IMR-90 (cell line): Measurements from ENCODE around the gene GPR152. TPM values are rescaled to one million over a fixed set of nuclear protein-coding genes. Genes with fewer than 3 reads are reported as not detected.

ENCODE experiments used
- ATAC-seq: fragments of 200-7000 bp; cut with Tn5 transposase; 2 replicates; pipeline ENCODE4 v1.9.1; 2020; ENCODE audit warnings: low read depth, mild to moderate bottlenecking, moderate library complexity
- BruUV-seq: library from RNA; stranded (reverse); fragments of 400-500 nt; replicated peaks from 2 replicates; lab custom pipeline; 2021; lab: Mats Ljungman, UMichigan
- CTCF ChIA-PET: fragments of 300-600 bp; formaldehyde crosslinking; extraction: SDS; loops from one replicate; lab custom pipeline; 2021; ENCODE audit warnings: antibody characterized with exemption; lab: Yijun Ruan, JAX
- POLR2A ChIA-PET: fragments of 300-600 bp; sonication (Branson Sonifier 250); formaldehyde crosslinking; loops from one replicate; lab custom pipeline; 2022; ENCODE audit warnings: antibody characterized with exemption; ENCODE audit not compliant: unreplicated experiment; lab: Charles Lee
- DNase-seq: peaks from one replicate; pipeline ENCODE4 v3.0.0; 2013
- H2AFZ ChIP-seq: replicated peaks from 2 replicates; pipeline ENCODE3; 2013; ENCODE audit warnings: low read length, mild to moderate bottlenecking; ENCODE audit not compliant: poor library complexity
- H2AK5ac ChIP-seq: 2 replicates; pipeline ENCODE4 v1.6.1; 2013; ENCODE audit warnings: low read depth, low read length, inconsistent platforms
- H2AK9ac ChIP-seq: replicated peaks from 2 replicates; pipeline ENCODE3; 2013; ENCODE audit warnings: mild to moderate bottlenecking, low read depth, low read length, moderate library complexity; ENCODE audit not compliant: poor library complexity
- H2BK120ac ChIP-seq: 2 replicates; pipeline ENCODE4 v1.6.1; 2013; ENCODE audit warnings: low read depth, low read length, inconsistent platforms
- H2BK15ac ChIP-seq: 3 replicates; pipeline ENCODE4 v1.6.1; 2013; ENCODE audit warnings: low read depth, low read length, inconsistent platforms
- H2BK20ac ChIP-seq: 2 replicates; pipeline ENCODE4 v1.6.1; 2013; ENCODE audit warnings: low read depth, mild to moderate bottlenecking, inconsistent platforms, low read length, moderate library complexity
- H2BK5ac ChIP-seq: 2 replicates; pipeline ENCODE4 v1.6.1; 2013; ENCODE audit warnings: mild to moderate bottlenecking, low read depth, low read length, inconsistent platforms; ENCODE audit not compliant: poor library complexity, severe bottlenecking
- H3K14ac ChIP-seq: replicated peaks from 2 replicates; pipeline ENCODE4 v1.6.1; 2013; ENCODE audit warnings: low read depth, low read length, inconsistent platforms
- H3K18ac ChIP-seq: 2 replicates; pipeline ENCODE4 v1.6.1; 2013; ENCODE audit warnings: low read depth, low read length, control low read depth
- H3K23ac ChIP-seq: 2 replicates; pipeline ENCODE4 v1.6.1; 2013; ENCODE audit warnings: low read depth, low read length, inconsistent platforms
- H3K27ac ChIP-seq: 2 replicates; pipeline ENCODE4 v1.5.1; 2013; ENCODE audit warnings: mild to moderate bottlenecking, control low read depth, low read length; ENCODE audit not compliant: insufficient read depth
- H3K27me3 ChIP-seq: 2 replicates; pipeline ENCODE4 v1.6.1; 2013; ENCODE audit warnings: low read length; ENCODE audit not compliant: control insufficient read depth, insufficient read depth
- H3K36me3 ChIP-seq: 2 replicates; pipeline ENCODE4 v1.6.1; 2013; ENCODE audit warnings: low read length, mixed read lengths; ENCODE audit not compliant: control insufficient read depth, insufficient read depth
- H3K4ac ChIP-seq: 2 replicates; pipeline ENCODE4 v1.6.1; 2013; ENCODE audit warnings: low read depth, low read length, inconsistent platforms
- H3K4me1 ChIP-seq: 2 replicates; pipeline ENCODE4 v1.6.1; 2013; ENCODE audit warnings: low read length, mixed read lengths; ENCODE audit not compliant: control insufficient read depth, insufficient read depth
- H3K4me2 ChIP-seq: 2 replicates; pipeline ENCODE4 v1.6.1; 2013; ENCODE audit warnings: low read depth, mild to moderate bottlenecking, control low read depth, low read length, moderate library complexity
- H3K4me3 ChIP-seq: 2 replicates; pipeline ENCODE4 v1.5.1; 2013; ENCODE audit warnings: low read depth, mild to moderate bottlenecking, control low read depth, low read length, moderate library complexity; ENCODE audit not compliant: insufficient read depth
- H3K56ac ChIP-seq: 2 replicates; pipeline ENCODE4 v1.6.1; 2013; ENCODE audit warnings: low read length, inconsistent platforms; ENCODE audit not compliant: insufficient read depth; ENCODE audit errors: extremely low read depth
- H3K79me1 ChIP-seq, 2 experiments: 2 replicates each; pipeline ENCODE4 v1.6.1; 2013; ENCODE audit warnings: low read length in 2 of 2, inconsistent platforms in 1 of 2, low read depth in 1 of 2
- H3K9ac ChIP-seq: 2 replicates; pipeline ENCODE4 v1.6.1; 2013; ENCODE audit warnings: low read depth, low read length, control low read depth
- H3K9me1 ChIP-seq: 2 replicates; pipeline ENCODE4 v1.6.1; 2013; ENCODE audit warnings: low read length, inconsistent platforms; ENCODE audit not compliant: insufficient read depth
- H3K9me3 ChIP-seq: 2 replicates; pipeline ENCODE4 v1.6.1; 2013; ENCODE audit warnings: low read length; ENCODE audit not compliant: control insufficient read depth, insufficient read depth
- H4K20me1 ChIP-seq: 2 replicates; pipeline ENCODE4 v1.6.1; 2013; ENCODE audit warnings: low read length, inconsistent platforms; ENCODE audit not compliant: insufficient read depth
- H4K5ac ChIP-seq: 2 replicates; pipeline ENCODE4 v1.6.1; 2013; ENCODE audit warnings: mild to moderate bottlenecking, low read depth, low read length, control low read depth
- H4K8ac ChIP-seq, 2 experiments: 2 replicates each; pipeline ENCODE4 v1.6.1; 2013; ENCODE audit warnings: low read depth in 2 of 2, low read length in 2 of 2, control low read depth in 1 of 2, inconsistent platforms in 1 of 2
- H4K91ac ChIP-seq: 2 replicates; pipeline ENCODE4 v1.6.1; 2013; ENCODE audit warnings: low read depth, low read length, inconsistent platforms; ENCODE audit not compliant: insufficient read depth
- BHLHE40 ChIP-seq: fragments of 150-350 bp; IDR thresholded peaks from 2 replicates; pipeline ENCODE4 v1.6.1; 2016; ENCODE audit warnings: mild to moderate bottlenecking, low read depth, low read length
- CEBPB ChIP-seq: IDR thresholded peaks from 2 replicates; pipeline ENCODE4 v1.6.1; 2012; ENCODE audit warnings: low read depth, low read length, improper control_type of control experiment
- FOS ChIP-seq: fragments of 150-350 bp; IDR thresholded peaks from 2 replicates; pipeline ENCODE4 v1.6.1; 2016; ENCODE audit warnings: low read depth, low read length
- MAFK ChIP-seq: IDR thresholded peaks from 2 replicates; pipeline ENCODE4 v1.6.1; 2012; ENCODE audit warnings: low read depth, low read length, improper control_type of control experiment
- MXI1 ChIP-seq: IDR thresholded peaks from 2 replicates; pipeline ENCODE4 v1.6.1; 2012; ENCODE audit warnings: low read depth, mild to moderate bottlenecking, low read length, moderate library complexity, borderline replicate concordance
- RFX5 ChIP-seq: IDR thresholded peaks from 2 replicates; pipeline ENCODE4 v1.8.0; 2012; ENCODE audit warnings: low read depth, mild to moderate bottlenecking, low read length, moderate library complexity
- SMC3 ChIP-seq: fragments of 150-350 bp; IDR thresholded peaks from 2 replicates; pipeline ENCODE4 v1.6.1; 2016; ENCODE audit warnings: low read depth, mild to moderate bottlenecking, antibody characterized with exemption, low read length, moderate library complexity
- WGBS, 2 experiments: methylation state at CpG; one replicate each; pipeline versions ENCODE4 v1.1.5 to v1.1.7; 2013; ENCODE audit warnings: missing lambda C conversion rate in 2 of 2; ENCODE audit not compliant: insufficient read length in 1 of 2; ENCODE audit errors: extremely low coverage in 2 of 2; 5-methylcytosine and 5-hydroxymethylcytosine counted together
- dilution Hi-C: fragments of 300-500 bp; cut with HindIII; formaldehyde crosslinking; loops from one replicate; pipeline ENCODE4 v1.14.3; 2018; ENCODE audit warnings: low sequenced_read_pairs; ENCODE audit not compliant: unreplicated experiment
- in situ Hi-C: fragments of 300-500 bp; cut with MboI; formaldehyde crosslinking; loops from 3 replicates; pipeline ENCODE4 v1.14.3; 2019; ENCODE audit warnings: low sequenced_read_pairs, inconsistent platforms, mixed read lengths
- intact Hi-C: fragments of 100-400 bp; cut with micrococcal nuclease; formaldehyde crosslinking; loops from 2 replicates; pipeline ENCODE4 v1.10.0; 2022
- polyA plus RNA-seq, 3 experiments: library from polyadenylated mRNA; depleted of rRNA; stranded (reverse); fragments of >200 nt; gene quantifications; 2 replicates each; pipeline ENCODE4 v1.2.3, GENCODE V29; 2012; ENCODE audit warnings: low replicate concordance in 1 of 3
- total RNA-seq: library from RNA; depleted of rRNA; stranded (reverse); fragments of >200 nt; gene quantifications from 2 replicates; pipeline ENCODE4 v1.2.3, GENCODE V29; 2012
- TF ChIP-seq, protein P1 (sequence below): fragments of 150-350 bp; IDR thresholded peaks from 2 replicates; pipeline ENCODE4 v1.6.1; 2017; ENCODE audit warnings: mild to moderate bottlenecking, antibody characterized with exemption, low read length, low read depth
- TF ChIP-seq, protein P2 (sequence below): fragments of 150-350 bp; IDR thresholded peaks from 2 replicates; pipeline ENCODE4 v1.6.1; 2016; ENCODE audit warnings: low read depth, mild to moderate bottlenecking, low read length, moderate library complexity, borderline replicate concordance
- TF ChIP-seq, protein P3 (sequence below): conservative IDR thresholded peaks from 2 replicates; pipeline ENCODE4 v1.5.1; 2012; ENCODE audit warnings: mild to moderate bottlenecking, low read depth, low read length, improper control_type of control experiment

The GPR152 gene
- total and polyA plus RNA-seq, 2 of the 4 experiments (the other 2 are of a cell fraction), result not detected

DNA sequence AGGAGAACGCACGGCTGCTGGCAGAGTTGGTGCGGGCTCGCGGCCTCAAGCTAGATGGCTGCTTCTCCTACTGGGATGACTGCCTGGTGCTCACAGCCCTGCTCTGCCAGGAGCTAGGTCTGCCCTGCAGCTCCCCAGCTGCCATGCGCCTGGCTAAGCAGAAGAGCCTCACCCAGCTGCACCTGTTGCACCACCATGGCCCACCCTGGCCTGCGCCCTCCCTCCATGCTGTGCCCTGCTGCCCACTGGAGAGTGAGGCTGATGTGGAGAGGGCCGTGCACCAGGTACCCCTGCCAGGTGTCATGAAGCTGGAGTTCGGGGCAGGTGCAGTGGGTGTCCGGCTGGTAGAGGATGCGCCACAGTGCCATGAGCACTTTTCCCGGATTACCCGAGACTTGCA, 29.1 kb downstream of the GPR152 start:
- TF ChIP-seq, protein P1, sequence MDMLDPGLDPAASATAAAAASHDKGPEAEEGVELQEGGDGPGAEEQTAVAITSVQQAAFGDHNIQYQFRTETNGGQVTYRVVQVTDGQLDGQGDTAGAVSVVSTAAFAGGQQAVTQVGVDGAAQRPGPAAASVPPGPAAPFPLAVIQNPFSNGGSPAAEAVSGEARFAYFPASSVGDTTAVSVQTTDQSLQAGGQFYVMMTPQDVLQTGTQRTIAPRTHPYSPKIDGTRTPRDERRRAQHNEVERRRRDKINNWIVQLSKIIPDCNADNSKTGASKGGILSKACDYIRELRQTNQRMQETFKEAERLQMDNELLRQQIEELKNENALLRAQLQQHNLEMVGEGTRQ, result no peak
- TF ChIP-seq MAFK (no peak), BHLHE40 (no peak), SMC3 (no peak), CEBPB (no peak), RFX5 (no peak), FOS (no peak), MXI1 (no peak)
- TF ChIP-seq, protein P2, sequence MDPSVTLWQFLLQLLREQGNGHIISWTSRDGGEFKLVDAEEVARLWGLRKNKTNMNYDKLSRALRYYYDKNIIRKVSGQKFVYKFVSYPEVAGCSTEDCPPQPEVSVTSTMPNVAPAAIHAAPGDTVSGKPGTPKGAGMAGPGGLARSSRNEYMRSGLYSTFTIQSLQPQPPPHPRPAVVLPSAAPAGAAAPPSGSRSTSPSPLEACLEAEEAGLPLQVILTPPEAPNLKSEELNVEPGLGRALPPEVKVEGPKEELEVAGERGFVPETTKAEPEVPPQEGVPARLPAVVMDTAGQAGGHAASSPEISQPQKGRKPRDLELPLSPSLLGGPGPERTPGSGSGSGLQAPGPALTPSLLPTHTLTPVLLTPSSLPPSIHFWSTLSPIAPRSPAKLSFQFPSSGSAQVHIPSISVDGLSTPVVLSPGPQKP, result no peak
- TF ChIP-seq, protein P3, sequence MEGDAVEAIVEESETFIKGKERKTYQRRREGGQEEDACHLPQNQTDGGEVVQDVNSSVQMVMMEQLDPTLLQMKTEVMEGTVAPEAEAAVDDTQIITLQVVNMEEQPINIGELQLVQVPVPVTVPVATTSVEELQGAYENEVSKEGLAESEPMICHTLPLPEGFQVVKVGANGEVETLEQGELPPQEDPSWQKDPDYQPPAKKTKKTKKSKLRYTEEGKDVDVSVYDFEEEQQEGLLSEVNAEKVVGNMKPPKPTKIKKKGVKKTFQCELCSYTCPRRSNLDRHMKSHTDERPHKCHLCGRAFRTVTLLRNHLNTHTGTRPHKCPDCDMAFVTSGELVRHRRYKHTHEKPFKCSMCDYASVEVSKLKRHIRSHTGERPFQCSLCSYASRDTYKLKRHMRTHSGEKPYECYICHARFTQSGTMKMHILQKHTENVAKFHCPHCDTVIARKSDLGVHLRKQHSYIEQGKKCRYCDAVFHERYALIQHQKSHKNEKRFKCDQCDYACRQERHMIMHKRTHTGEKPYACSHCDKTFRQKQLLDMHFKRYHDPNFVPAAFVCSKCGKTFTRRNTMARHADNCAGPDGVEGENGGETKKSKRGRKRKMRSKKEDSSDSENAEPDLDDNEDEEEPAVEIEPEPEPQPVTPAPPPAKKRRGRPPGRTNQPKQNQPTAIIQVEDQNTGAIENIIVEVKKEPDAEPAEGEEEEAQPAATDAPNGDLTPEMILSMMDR, result no peak
- Histone ChIP-seq H3K36me3 (no peaks in the 10 kb centered on the region), H2BK5ac (no peak overlapping the region), H4K5ac (no peak overlapping the region), H3K18ac (no peak overlapping the region), H3K4me2 (no peak overlapping the region), H2BK20ac (no peak overlapping the region), H3K79me1 (peaks cover 0 to 7% of the 10 kb centered on the region in 2 experiments; a peak in 2 of 4 replicates), H2AK5ac (no peak overlapping the region), H2BK120ac (no peak overlapping the region), H3K4me3 (no peak overlapping the region), H2AFZ (no peak overlapping the region), H3K27ac (no peak overlapping the region), H3K9me3 (no peaks in the 10 kb centered on the region), H4K91ac (no peak overlapping the region), H3K4ac (no peak overlapping the region), H3K23ac (no peak overlapping the region), H2BK15ac (no peak overlapping the region), H3K9me1 (peaks cover 5% of the 10 kb centered on the region), H3K14ac (no peak overlapping the region), H3K9ac (no peak overlapping the region), H3K27me3 (no peaks in the 10 kb centered on the region), H2AK9ac (no peak overlapping the region), H4K20me1 (no peaks in the 10 kb centered on the region), H3K56ac (no peak overlapping the region), H4K8ac (no peak overlapping the region), H3K4me1 (peaks cover 6% of the 10 kb centered on the region)
- ATAC-seq, result no peak
- no peak for DNase-seq
- dilution Hi-C loops (no loop called here), in situ Hi-C loops (no loop called here), intact Hi-C loops (loop anchor here (5.0 kb wide), 1 partner anchor 59 kb away; the partner anchor contains the start of gene AIP)
- WGBS, 2 experiments, result 85% methylated on average over 10 of the region's 13 CpGs; no CpG with 5 or more reads in 1 of the 2 experiments
- no TSS peak for BruUV-seq
- ChIA-PET CTCF (no interaction called here), POLR2A (no interaction called here)
